Astrocyte (in vitro differentiated cells and primary cell): ENCODE results near the gene CYP2A13. TPM values are rescaled to one million over a fixed set of nuclear protein-coding genes. Genes with fewer than 3 reads are reported as not detected.

ENCODE experiments used
- DNase-seq: peaks from one replicate; pipeline ENCODE4 v3.0.0-alpha.2; 2010; ENCODE audit warnings: low read depth
- FAIRE-seq: peaks from 2 replicates; lab custom pipeline; 2011; peaks lifted over from hg19 to GRCh38; lab: Jason Lieb, UNC
- H2AFZ ChIP-seq: 2 replicates; pipeline ENCODE4 v1.6.0; 2012; ENCODE audit warnings: low read depth, low read length, inconsistent platforms
- H3K27ac ChIP-seq: 2 replicates; pipeline ENCODE4 v1.5.1; 2011; ENCODE audit warnings: low read depth, low read length, inconsistent platforms
- H3K27me3 ChIP-seq: 2 replicates; pipeline ENCODE4 v1.6.0; 2011; ENCODE audit warnings: low read length, inconsistent platforms; ENCODE audit not compliant: insufficient read depth
- H3K36me3 ChIP-seq: 2 replicates; pipeline ENCODE4 v1.5.1; 2011; ENCODE audit warnings: low read length, inconsistent platforms; ENCODE audit not compliant: insufficient read depth
- H3K4me1 ChIP-seq: 2 replicates; pipeline ENCODE4 v1.5.1; 2011; ENCODE audit warnings: low read length, inconsistent platforms; ENCODE audit not compliant: insufficient read depth
- H3K4me2 ChIP-seq: 2 replicates; pipeline ENCODE4 v1.6.0; 2012; ENCODE audit warnings: low read length, inconsistent platforms
- H3K4me3 ChIP-seq: 2 replicates; pipeline ENCODE4 v1.5.1; 2011; ENCODE audit warnings: low read depth, mild to moderate bottlenecking, low read length, inconsistent platforms; ENCODE audit not compliant: insufficient read depth
- H3K79me2 ChIP-seq: 2 replicates; pipeline ENCODE4 v1.6.0; 2012; ENCODE audit warnings: mild to moderate bottlenecking, low read length, inconsistent platforms; ENCODE audit not compliant: insufficient read depth
- H3K9ac ChIP-seq: 2 replicates; pipeline ENCODE4 v1.6.0; 2012; ENCODE audit warnings: mild to moderate bottlenecking, low read length, inconsistent platforms
- H3K9me3 ChIP-seq: 2 replicates; pipeline ENCODE4 v1.5.1; 2012; ENCODE audit warnings: low read depth, mild to moderate bottlenecking, low read length, inconsistent platforms; ENCODE audit not compliant: insufficient read depth
- H4K20me1 ChIP-seq: 2 replicates; pipeline ENCODE4 v1.6.0; 2012; ENCODE audit warnings: low read length, inconsistent platforms; ENCODE audit not compliant: insufficient read depth
- H3K27ac Mint-ChIP-seq: one replicate; pipeline ENCODE4 v1.8.0; 2021; ENCODE audit warnings: mild to moderate bottlenecking, mixed read lengths; ENCODE audit not compliant: unreplicated experiment
- H3K27me3 Mint-ChIP-seq: one replicate; pipeline ENCODE4 v1.8.0; 2021; ENCODE audit warnings: low read depth, mixed read lengths; ENCODE audit not compliant: unreplicated experiment
- H3K36me3 Mint-ChIP-seq: one replicate; pipeline ENCODE4 v1.8.0; 2021; ENCODE audit warnings: low read depth, mixed read lengths; ENCODE audit not compliant: unreplicated experiment
- H3K4me1 Mint-ChIP-seq: one replicate; pipeline ENCODE4 v1.8.0; 2021; ENCODE audit warnings: low read depth, mixed read lengths; ENCODE audit not compliant: unreplicated experiment
- H3K4me3 Mint-ChIP-seq: one replicate; pipeline ENCODE4 v1.8.0; 2021; ENCODE audit warnings: mild to moderate bottlenecking, moderate library complexity, mixed read lengths; ENCODE audit not compliant: unreplicated experiment
- H3K9me3 Mint-ChIP-seq: one replicate; pipeline ENCODE4 v1.8.0; 2021; ENCODE audit warnings: mild to moderate bottlenecking, mixed read lengths; ENCODE audit not compliant: unreplicated experiment
- EZH2 ChIP-seq: IDR thresholded peaks from 2 replicates; pipeline ENCODE4 v1.6.1; 2012; ENCODE audit warnings: mild to moderate bottlenecking, low read length, inconsistent platforms; ENCODE audit not compliant: insufficient read depth
- total RNA-seq: library from RNA; stranded (reverse); gene quantifications from 2 replicates; pipeline ENCODE4 v1.2.1, GENCODE V29; 2021
- TF ChIP-seq, protein P1 (sequence below): IDR thresholded peaks from 2 replicates; pipeline ENCODE4 v1.5.1; 2011; ENCODE audit warnings: low read depth, mild to moderate bottlenecking, inconsistent platforms, low read length, moderate library complexity; ENCODE audit not compliant: insufficient read depth

CYP2A13 gene
- total RNA-seq, 1 donor from 2014 or later: not detected

DNA sequence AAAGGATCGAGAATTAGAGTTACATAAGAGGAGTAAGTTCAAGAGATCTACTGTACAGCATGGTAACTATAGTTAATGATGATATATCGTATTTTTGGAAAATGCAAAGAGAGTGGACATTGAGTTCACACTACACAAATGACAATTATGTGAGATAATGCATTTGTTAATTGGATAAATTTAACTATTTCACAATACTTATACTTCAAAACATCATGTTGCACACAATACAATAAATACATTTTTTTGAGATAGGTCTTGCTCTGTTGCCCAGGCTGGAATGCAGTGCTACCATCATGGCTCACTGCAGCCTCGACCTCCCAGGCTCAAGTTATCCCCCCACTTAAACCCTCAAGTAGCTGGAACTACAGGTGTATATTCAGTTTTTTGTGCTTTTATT, 17.9 kb downstream of the CYP2A13 start:
- Histone ChIP-seq H3K4me3 (no peak overlapping the region), H4K20me1 (no peaks in the 10 kb centered on the region), H3K4me1 (no peaks in the 10 kb centered on the region), H3K79me2 (no peaks in the 10 kb centered on the region), H3K27me3 (no peaks in the 10 kb centered on the region), H2AFZ (no peak overlapping the region), H3K9me3 (no peaks in the 10 kb centered on the region), H3K4me2 (no peak overlapping the region), H3K36me3 (no peaks in the 10 kb centered on the region), H3K27ac (no peak overlapping the region), H3K9ac (no peak overlapping the region)
- Mint-ChIP-seq H3K27me3 (peaks cover 12% of the 10 kb centered on the region), H3K4me3 (no peak overlapping the region), H3K4me1 (no peaks in the 10 kb centered on the region), H3K36me3 (no peaks in the 10 kb centered on the region), H3K9me3 (peaks cover 24% of the 10 kb centered on the region), H3K27ac (no peak overlapping the region)
- DNase-seq: no peak
- no peak for FAIRE-seq
- TF ChIP-seq EZH2: no peak
- TF ChIP-seq, protein P1, sequence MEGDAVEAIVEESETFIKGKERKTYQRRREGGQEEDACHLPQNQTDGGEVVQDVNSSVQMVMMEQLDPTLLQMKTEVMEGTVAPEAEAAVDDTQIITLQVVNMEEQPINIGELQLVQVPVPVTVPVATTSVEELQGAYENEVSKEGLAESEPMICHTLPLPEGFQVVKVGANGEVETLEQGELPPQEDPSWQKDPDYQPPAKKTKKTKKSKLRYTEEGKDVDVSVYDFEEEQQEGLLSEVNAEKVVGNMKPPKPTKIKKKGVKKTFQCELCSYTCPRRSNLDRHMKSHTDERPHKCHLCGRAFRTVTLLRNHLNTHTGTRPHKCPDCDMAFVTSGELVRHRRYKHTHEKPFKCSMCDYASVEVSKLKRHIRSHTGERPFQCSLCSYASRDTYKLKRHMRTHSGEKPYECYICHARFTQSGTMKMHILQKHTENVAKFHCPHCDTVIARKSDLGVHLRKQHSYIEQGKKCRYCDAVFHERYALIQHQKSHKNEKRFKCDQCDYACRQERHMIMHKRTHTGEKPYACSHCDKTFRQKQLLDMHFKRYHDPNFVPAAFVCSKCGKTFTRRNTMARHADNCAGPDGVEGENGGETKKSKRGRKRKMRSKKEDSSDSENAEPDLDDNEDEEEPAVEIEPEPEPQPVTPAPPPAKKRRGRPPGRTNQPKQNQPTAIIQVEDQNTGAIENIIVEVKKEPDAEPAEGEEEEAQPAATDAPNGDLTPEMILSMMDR: no peak

DNA sequence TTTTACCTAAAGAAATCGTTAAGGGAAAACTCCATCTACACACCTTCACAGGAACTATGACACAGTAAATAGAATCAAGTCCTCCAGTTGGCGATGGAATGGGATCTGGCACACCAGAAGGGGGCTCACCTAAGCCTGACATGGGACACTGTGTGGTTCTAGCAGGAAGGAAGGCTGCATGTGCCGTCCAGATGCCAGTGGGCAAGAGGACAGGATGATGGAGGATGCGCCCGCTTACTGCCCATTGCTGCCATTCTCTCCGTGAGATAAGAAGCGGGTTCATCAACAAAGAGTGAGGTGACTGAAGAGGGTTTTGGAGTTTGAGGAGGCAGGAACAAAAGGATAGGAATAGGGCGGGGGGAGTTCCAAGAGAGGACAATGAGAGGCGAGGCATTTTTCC, 23.0 kb downstream of the CYP2A13 start:
- H3K27me3 Mint-ChIP-seq: peaks cover 30% of the 10 kb centered on the region
- Histone ChIP-seq H3K27me3 (no peaks in the 10 kb centered on the region), H3K4me3 (no peak overlapping the region), H4K20me1 (no peaks in the 10 kb centered on the region), H3K9me3 (no peaks in the 10 kb centered on the region), H3K4me2 (no peak overlapping the region), H3K79me2 (no peaks in the 10 kb centered on the region), H3K9ac (no peak overlapping the region), H3K27ac (no peak overlapping the region), H2AFZ (no peak overlapping the region), H3K4me1 (no peaks in the 10 kb centered on the region), H3K36me3 (no peaks in the 10 kb centered on the region)
- no peak overlapping the region for H3K27ac Mint-ChIP-seq
- H3K9me3 Mint-ChIP-seq: peaks cover 7% of the 10 kb centered on the region
- no peaks in the 10 kb centered on the region for H3K36me3 Mint-ChIP-seq
- no peaks in the 10 kb centered on the region for H3K4me1 Mint-ChIP-seq
- FAIRE-seq (no peak), DNase-seq (no peak)
- TF ChIP-seq EZH2: no peak
- TF ChIP-seq, protein P1: no peak
- H3K4me3 Mint-ChIP-seq: no peak overlapping the region

DNA sequence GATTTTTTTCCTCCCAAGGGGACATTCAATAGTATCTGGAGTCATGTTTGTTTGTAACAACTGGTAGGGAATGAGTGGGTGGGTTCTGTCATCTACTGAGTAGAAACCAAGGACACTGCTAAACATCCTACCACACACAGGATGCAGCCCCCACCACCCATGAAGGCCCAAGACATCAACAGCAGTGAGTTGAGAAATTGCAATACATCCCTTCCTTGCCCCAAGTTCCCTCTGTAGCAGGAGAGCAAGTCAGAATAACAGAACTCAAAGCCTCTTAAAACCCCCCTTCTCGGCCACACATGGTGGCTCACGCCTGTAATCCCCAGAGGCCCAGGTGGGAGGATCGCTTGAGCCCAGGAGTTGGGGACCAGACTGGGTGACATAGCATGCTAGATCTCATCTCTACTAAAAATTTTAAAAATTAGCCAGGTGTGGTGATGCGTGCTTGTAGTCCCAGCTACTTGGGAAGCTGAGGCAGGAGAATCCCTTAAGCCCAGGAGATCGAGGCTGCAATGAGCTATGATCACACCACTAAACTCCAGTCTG, 23.6 kb downstream of the CYP2A13 start:
- Mint-ChIP-seq H3K4me3 (no peak overlapping the region), H3K9me3 (peaks cover 9% of the 10 kb centered on the region), H3K27ac (no peak overlapping the region), H3K27me3 (peaks cover 34% of the 10 kb centered on the region), H3K36me3 (no peaks in the 10 kb centered on the region), H3K4me1 (no peaks in the 10 kb centered on the region)
- Histone ChIP-seq H3K4me1 (no peaks in the 10 kb centered on the region), H3K4me3 (no peak overlapping the region), H4K20me1 (no peaks in the 10 kb centered on the region), H3K79me2 (no peaks in the 10 kb centered on the region), H3K27ac (no peak overlapping the region), H3K9ac (no peak overlapping the region), H3K4me2 (no peak overlapping the region), H3K9me3 (no peaks in the 10 kb centered on the region), H3K27me3 (no peaks in the 10 kb centered on the region), H3K36me3 (no peaks in the 10 kb centered on the region), H2AFZ (no peak overlapping the region)
- no peak for TF ChIP-seq EZH2
- TF ChIP-seq, protein P1: no peak
- FAIRE-seq: no peak
- no peak for DNase-seq
